ENCODE measurements around the gene DNAH10. TPM values are rescaled to one million over a fixed set of nuclear protein-coding genes. Genes with fewer than 3 reads are reported as not detected.
"Not testable (repeated sequence)": the region's sequence is repeated elsewhere in the genome, so short reads cannot be mapped to it uniquely, and the experiment has no call there.

Gene DNAH10
- total RNA-seq, 1 experiment from 2014 or later: 0.39 TPM

- POLR2A ChIA-PET: no interaction called here
- no peak for ATAC-seq
- in situ Hi-C loops (cut with HindIII; ENCODE audit: low pct_unique_long_range_greater_than_20kb, low sequenced_read_pairs): no loop called here
- Histone ChIP-seq H3K27me3 (ENCODE audit: control insufficient read depth, insufficient read depth, low read length) (no peaks in the 10 kb centered on the region), H3K27ac (ENCODE audit: low read length) (no peak overlapping the region), H3K9me3 (ENCODE audit: control insufficient read depth, insufficient read depth, low read depth, low read length) (no peaks in the 10 kb centered on the region), H3K36me3 (ENCODE audit: control insufficient read depth, insufficient read depth, low read length) (no peaks in the 10 kb centered on the region; the same call in 1 of the 2 replicates), H3K4me3 (ENCODE audit: low read depth in 2 of 2, low read length in 2 of 2) (no peak overlapping the region), H3K4me1 (ENCODE audit: control insufficient read depth, insufficient read depth, low read length) (no peaks in the 10 kb centered on the region)
- BruUV-seq (replicated peaks): no TSS peak
- DNase-seq (ENCODE audit: low read depth, low spot score): no peak
- TF ChIP-seq CTCF (IDR thresholded peaks at IDR 0.05): no peak
- intact Hi-C loops (cut with micrococcal nuclease; ENCODE audit: unreplicated experiment): no loop called here
- CTCF ChIA-PET: no interaction called here
These were observed 183.4 kb downstream of the DNAH10 start for GRCh38 chr12:123945287-123946151.

GRCh38 chr12:123946152-123946515 lies 184.0 kb downstream of the DNAH10 start:
- TF ChIP-seq SIN3A (IDR thresholded peaks at IDR 0.05; ENCODE audit: borderline replicate concordance, insufficient read depth, low read depth, low read length): no peak
- TF ChIP-seq CTCF (IDR thresholded peaks at IDR 0.05): no peak
- TF ChIP-seq TCF7L2 (IDR thresholded peaks at IDR 0.05; ENCODE audit: low read depth, low read length): no peak
- TF ChIP-seq REST (IDR thresholded peaks at IDR 0.05; ENCODE audit: insufficient read depth in 1 of 2, low read depth in 2 of 2, low read length in 1 of 2): no peak
- TF ChIP-seq POLR2AphosphoS5 (IDR thresholded peaks at IDR 0.05; ENCODE audit: low read depth, low read length): no peak
- Histone ChIP-seq H3K4me1 (ENCODE audit: control insufficient read depth, insufficient read depth, low read length) (no peaks in the 10 kb centered on the region), H3K36me3 (ENCODE audit: control insufficient read depth, insufficient read depth, low read length) (no peaks in the 10 kb centered on the region; the same call in 1 of the 2 replicates), H3K4me3 (ENCODE audit: low read depth in 2 of 2, low read length in 2 of 2) (no peak overlapping the region), H3K27ac (ENCODE audit: low read length) (no peak overlapping the region), H3K9me3 (ENCODE audit: control insufficient read depth, insufficient read depth, low read depth, low read length) (no peaks in the 10 kb centered on the region), H3K27me3 (ENCODE audit: control insufficient read depth, insufficient read depth, low read length) (no peaks in the 10 kb centered on the region)
- ChIA-PET CTCF (no interaction called here), POLR2A (no interaction called here)
- BruUV-seq (replicated peaks): no TSS peak
- intact Hi-C loops (cut with micrococcal nuclease; ENCODE audit: unreplicated experiment): no loop called here
- in situ Hi-C loops (cut with HindIII; ENCODE audit: low pct_unique_long_range_greater_than_20kb, low sequenced_read_pairs): no loop called here
- ATAC-seq (no peak), DNase-seq (ENCODE audit: low read depth, low spot score) (no peak)

GRCh38 chr12:123946516-123947505 lies 184.7 kb downstream of the DNAH10 start:
- in situ Hi-C loops (cut with HindIII; ENCODE audit: low pct_unique_long_range_greater_than_20kb, low sequenced_read_pairs); H3K27ac ChIP-seq (ENCODE audit: low read length); CTCF ChIA-PET; ATAC-seq; intact Hi-C loops (cut with micrococcal nuclease; ENCODE audit: unreplicated experiment); POLR2A ChIA-PET; H3K4me1 ChIP-seq (ENCODE audit: control insufficient read depth, insufficient read depth, low read length); H3K4me3 ChIP-seq (ENCODE audit: low read depth in 2 of 2, low read length in 2 of 2); DNase-seq (ENCODE audit: low read depth, low spot score); BruUV-seq (replicated peaks); H3K36me3 ChIP-seq (ENCODE audit: control insufficient read depth, insufficient read depth, low read length); H3K27me3 ChIP-seq (ENCODE audit: control insufficient read depth, insufficient read depth, low read length); H3K9me3 ChIP-seq (ENCODE audit: control insufficient read depth, insufficient read depth, low read depth, low read length): not testable (repeated sequence)

GRCh38 chr12:123947531-123947930 lies 185.4 kb downstream of the DNAH10 start:
- H3K27me3 ChIP-seq (ENCODE audit: control insufficient read depth, insufficient read depth, low read length); H3K4me3 ChIP-seq (ENCODE audit: low read depth in 2 of 2, low read length in 2 of 2); CTCF ChIA-PET; POLR2A ChIA-PET; DNase-seq (ENCODE audit: low read depth, low spot score); BruUV-seq (replicated peaks); H3K9me3 ChIP-seq (ENCODE audit: control insufficient read depth, insufficient read depth, low read depth, low read length); ATAC-seq; intact Hi-C loops (cut with micrococcal nuclease; ENCODE audit: unreplicated experiment); H3K36me3 ChIP-seq (ENCODE audit: control insufficient read depth, insufficient read depth, low read length); in situ Hi-C loops (cut with HindIII; ENCODE audit: low pct_unique_long_range_greater_than_20kb, low sequenced_read_pairs); H3K4me1 ChIP-seq (ENCODE audit: control insufficient read depth, insufficient read depth, low read length); H3K27ac ChIP-seq (ENCODE audit: low read length): not testable (repeated sequence)
